ENCODE measurements around the gene DENND4C.
"Not testable (repeated sequence)": the region's sequence is repeated elsewhere in the genome, so short reads cannot be mapped to it uniquely, and the experiment has no call there.

Gene DENND4C

GRCh38 chr9:19255821-19256220 lies 25.3 kb downstream of the DENND4C start:
- H3K4me1 ChIP-seq (ENCODE audit: low read length), result no peaks in the 10 kb centered on the region
- H3K79me2 ChIP-seq (ENCODE audit: low read length), result peaks cover 58% of the 10 kb centered on the region
- no peaks in the 10 kb centered on the region for H3K9me3 ChIP-seq (replicated peaks; ENCODE audit: insufficient read depth, low read length)
- no peaks in the 10 kb centered on the region for H4K20me1 ChIP-seq (ENCODE audit: insufficient read depth, low read length)
- no peaks in the 10 kb centered on the region for H3K9me2 ChIP-seq (replicated peaks; ENCODE audit: insufficient read depth, low read length)
- no peaks in the 10 kb centered on the region for H3K27me3 ChIP-seq (replicated peaks; ENCODE audit: insufficient read depth, low read length)
- H3K27ac ChIP-seq (ENCODE audit: low read length), result no peak overlapping the region
- no peak for TF ChIP-seq CTCF (IDR thresholded peaks at IDR 0.05; ENCODE audit: low read length)
- no peak for TF ChIP-seq EZH2phosphoT487 (IDR thresholded peaks at IDR 0.05; ENCODE audit: low read length)
- no peak overlapping the region for H3K4me2 ChIP-seq (ENCODE audit: low read depth, low read length)
- H3K9ac ChIP-seq (ENCODE audit: low read length), result no peak overlapping the region
- H3F3A ChIP-seq (ENCODE audit: insufficient read depth, low read length), result no peaks in the 10 kb centered on the region
- DNase-seq, result no peak
- no peak overlapping the region for H2AFZ ChIP-seq (ENCODE audit: low read length)
- no peaks in the 10 kb centered on the region for H3K36me3 ChIP-seq (replicated peaks; ENCODE audit: insufficient read depth, low read length)
- no peak overlapping the region for H3K4me3 ChIP-seq (ENCODE audit: low read length)

GRCh38 chr9:19259665-19260255 lies 29.3 kb downstream of the DENND4C start:
- H3K36me3 ChIP-seq (replicated peaks; ENCODE audit: insufficient read depth, low read length); H4K20me1 ChIP-seq (ENCODE audit: insufficient read depth, low read length); DNase-seq; H2AFZ ChIP-seq (ENCODE audit: low read length); H3K27me3 ChIP-seq (replicated peaks; ENCODE audit: insufficient read depth, low read length); H3F3A ChIP-seq (ENCODE audit: insufficient read depth, low read length); H3K4me1 ChIP-seq (ENCODE audit: low read length); H3K9me2 ChIP-seq (replicated peaks; ENCODE audit: insufficient read depth, low read length); H3K27ac ChIP-seq (ENCODE audit: low read length); H3K9ac ChIP-seq (ENCODE audit: low read length); H3K9me3 ChIP-seq (replicated peaks; ENCODE audit: insufficient read depth, low read length); H3K4me3 ChIP-seq (ENCODE audit: low read length); H3K4me2 ChIP-seq (ENCODE audit: low read depth, low read length): not testable (repeated sequence)
- H3K79me2 ChIP-seq (ENCODE audit: low read length), result peaks cover 63% of the 10 kb centered on the region

GRCh38 chr9:19265602-19266001 lies 35.1 kb downstream of the DENND4C start:
- H3K27ac ChIP-seq (ENCODE audit: low read length); H3K36me3 ChIP-seq (replicated peaks; ENCODE audit: insufficient read depth, low read length); H3F3A ChIP-seq (ENCODE audit: insufficient read depth, low read length); H3K9me3 ChIP-seq (replicated peaks; ENCODE audit: insufficient read depth, low read length); H3K4me3 ChIP-seq (ENCODE audit: low read length); H3K9ac ChIP-seq (ENCODE audit: low read length); H3K4me2 ChIP-seq (ENCODE audit: low read depth, low read length); H4K20me1 ChIP-seq (ENCODE audit: insufficient read depth, low read length); H3K9me2 ChIP-seq (replicated peaks; ENCODE audit: insufficient read depth, low read length); H3K27me3 ChIP-seq (replicated peaks; ENCODE audit: insufficient read depth, low read length); H3K4me1 ChIP-seq (ENCODE audit: low read length); H2AFZ ChIP-seq (ENCODE audit: low read length); DNase-seq: not testable (repeated sequence)
- peaks cover 77% of the 10 kb centered on the region for H3K79me2 ChIP-seq (ENCODE audit: low read length)

- H3K9ac ChIP-seq (ENCODE audit: low read length); H3K27me3 ChIP-seq (replicated peaks; ENCODE audit: insufficient read depth, low read length); H4K20me1 ChIP-seq (ENCODE audit: insufficient read depth, low read length); H3K27ac ChIP-seq (ENCODE audit: low read length); H3K9me2 ChIP-seq (replicated peaks; ENCODE audit: insufficient read depth, low read length); H3K4me3 ChIP-seq (ENCODE audit: low read length); H3K4me1 ChIP-seq (ENCODE audit: low read length); H2AFZ ChIP-seq (ENCODE audit: low read length); H3K36me3 ChIP-seq (replicated peaks; ENCODE audit: insufficient read depth, low read length); H3K4me2 ChIP-seq (ENCODE audit: low read depth, low read length); H3F3A ChIP-seq (ENCODE audit: insufficient read depth, low read length); H3K9me3 ChIP-seq (replicated peaks; ENCODE audit: insufficient read depth, low read length): not testable (repeated sequence)
- DNase-seq, result peak; percentile 7
- peaks cover 75% of the 10 kb centered on the region for H3K79me2 ChIP-seq (ENCODE audit: low read length)
Measured at GRCh38 chr9:19266778-19267384, 36.4 kb downstream of the DENND4C start.

- Histone ChIP-seq H3K9ac (ENCODE audit: low read length) (no peak overlapping the region), H3K79me2 (ENCODE audit: low read length) (peaks cover 63% of the 10 kb centered on the region), H3K27ac (ENCODE audit: low read length) (no peak overlapping the region), H3F3A (ENCODE audit: insufficient read depth, low read length) (no peaks in the 10 kb centered on the region), H3K9me2 (replicated peaks; ENCODE audit: insufficient read depth, low read length) (no peaks in the 10 kb centered on the region), H4K20me1 (ENCODE audit: insufficient read depth, low read length) (no peaks in the 10 kb centered on the region), H3K27me3 (replicated peaks; ENCODE audit: insufficient read depth, low read length) (no peaks in the 10 kb centered on the region), H3K9me3 (replicated peaks; ENCODE audit: insufficient read depth, low read length) (no peaks in the 10 kb centered on the region), H3K4me1 (ENCODE audit: low read length) (no peaks in the 10 kb centered on the region), H3K4me3 (ENCODE audit: low read length) (no peak overlapping the region), H2AFZ (ENCODE audit: low read length) (no peak overlapping the region), H3K4me2 (ENCODE audit: low read depth, low read length) (no peak overlapping the region), H3K36me3 (replicated peaks; ENCODE audit: insufficient read depth, low read length) (no peaks in the 10 kb centered on the region)
- no peak for TF ChIP-seq EZH2 (optimal IDR thresholded peaks at IDR 0.05; ENCODE audit: low read depth, low read length)
- TF ChIP-seq EZH2phosphoT487 (IDR thresholded peaks at IDR 0.05; ENCODE audit: low read length), result no peak
- no peak for TF ChIP-seq CTCF (IDR thresholded peaks at IDR 0.05; ENCODE audit: low read length)
- no peak for DNase-seq
Measured at GRCh38 chr9:19269582-19269981, 39.1 kb downstream of the DENND4C start.
